Measurements from ENCODE around the gene ATXN1.

The ATXN1 gene

GRCh38 chr6:16673011-16673797, 88.1 kb downstream of the ATXN1 start:
- DNase-seq (ENCODE audit: low read depth) = no peak

- no peak for DNase-seq (ENCODE audit: low read depth)
These were observed 89.7 kb downstream of the ATXN1 start for GRCh38 chr6:16671302-16672289.

GRCh38 chr6:16670617-16671051, 90.6 kb downstream of the ATXN1 start:
- no peak for DNase-seq (ENCODE audit: low read depth)

- DNase-seq (ENCODE audit: low read depth) = no peak
These were observed 91.1 kb downstream of the ATXN1 start for GRCh38 chr6:16670183-16670582.

GRCh38 chr6:16669227-16669626, 92.0 kb downstream of the ATXN1 start:
- DNase-seq (ENCODE audit: low read depth) = no peak

- DNase-seq (ENCODE audit: low read depth) = no peak
These were observed 93.8 kb downstream of the ATXN1 start for GRCh38 chr6:16667509-16667908.

GRCh38 chr6:16665992-16666391, 95.3 kb downstream of the ATXN1 start:
- DNase-seq (ENCODE audit: low read depth) = no peak

GRCh38 chr6:16665182-16665581, 96.1 kb downstream of the ATXN1 start:
- DNase-seq (ENCODE audit: low read depth) = no peak

GRCh38 chr6:16663901-16664300, 97.4 kb downstream of the ATXN1 start:
- DNase-seq (ENCODE audit: low read depth) = no peak

GRCh38 chr6:16660157-16660497, 101.1 kb downstream of the ATXN1 start:
- no peak for DNase-seq (ENCODE audit: low read depth)

GRCh38 chr6:16659466-16660156, 101.6 kb downstream of the ATXN1 start:
- DNase-seq (ENCODE audit: low read depth) = no peak

GRCh38 chr6:16658348-16659034, 102.8 kb downstream of the ATXN1 start:
- DNase-seq (ENCODE audit: low read depth) = no peak

GRCh38 chr6:16657768-16658167, 103.5 kb downstream of the ATXN1 start:
- DNase-seq (ENCODE audit: low read depth) = no peak

GRCh38 chr6:16656451-16656850, 104.8 kb downstream of the ATXN1 start:
- DNase-seq (ENCODE audit: low read depth) = no peak

GRCh38 chr6:16654701-16655100, 106.6 kb downstream of the ATXN1 start:
- DNase-seq (ENCODE audit: low read depth) = no peak

- DNase-seq (ENCODE audit: low read depth) = no peak
These were observed 108.0 kb downstream of the ATXN1 start for GRCh38 chr6:16653226-16653625.

- no peak for DNase-seq (ENCODE audit: low read depth)
These were observed 109.4 kb downstream of the ATXN1 start for GRCh38 chr6:16651871-16652270.

GRCh38 chr6:16649890-16650289, 111.4 kb downstream of the ATXN1 start:
- DNase-seq (ENCODE audit: low read depth) = no peak

GRCh38 chr6:16649241-16649640, 112.0 kb downstream of the ATXN1 start:
- no peak for DNase-seq (ENCODE audit: low read depth)

GRCh38 chr6:16648003-16648402, 113.3 kb downstream of the ATXN1 start:
- no peak for DNase-seq (ENCODE audit: low read depth)

- DNase-seq (ENCODE audit: low read depth) = no peak
These were observed 113.8 kb downstream of the ATXN1 start for GRCh38 chr6:16647422-16647821.

Data from stimulated activated CD8-positive, alpha-beta memory T cell treated with anti-CD3 and anti-CD28 coated beads, Interleukin-15, amount 100 ng/mL, for 24 hours (primary cell).